Keratinocyte (primary cell): ENCODE measurements around the gene ADGRD1.

ENCODE experiments used
- CTCF ChIP-seq, 3 experiments: IDR thresholded peaks in 1 of 3; conservative IDR thresholded peaks in 1 of 3; optimal IDR thresholded peaks in 1 of 3; 2 replicates in 2 of 3; 3 replicates in 1 of 3; pipeline versions ENCODE3 to v1.5.1; 2011; ENCODE audit warnings: low read length in 3 of 3, mild to moderate bottlenecking in 3 of 3, moderate library complexity in 2 of 3, control low read depth in 1 of 3, inconsistent platforms in 1 of 3; ENCODE audit not compliant: insufficient read depth in 2 of 3; ENCODE audit errors: extremely low read depth in 1 of 3
- EZH2 ChIP-seq: IDR thresholded peaks from one replicate; pipeline ENCODE4 v1.6.1; 2012; ENCODE audit warnings: inconsistent platforms, mild to moderate bottlenecking, low read length, moderate library complexity

GRCh38 chr12:131040491-131040890 is 86.8 kb downstream of the ADGRD1 start:
- TF ChIP-seq CTCF (optimal IDR thresholded peaks at IDR 0.05 in 1 of 3, IDR thresholded peaks at IDR 0.05 in 1 of 3, conservative IDR thresholded peaks at IDR 0.05 in 1 of 3; ENCODE audit: extremely low read depth in 1 of 3, insufficient read depth in 2 of 3, low read length in 3 of 3) (no peak), EZH2 (no peak)
